Measurements from ENCODE around the gene ZNF787. TPM values are rescaled to one million over a fixed set of nuclear protein-coding genes. Genes with fewer than 3 reads are reported as not detected.
A peak's percentile ranks its signal among the peaks of the same experiment; 100 is the strongest.

The ZNF787 gene
- 33.3 TPM for total RNA-seq (2013)
- polyA plus RNA-seq = 10 to 100 TPM in 1 of 3 donors, 1 to 10 TPM in 2; 1.2 to 16.2 (median 1.8) TPM
- 48.5 and 81.4 TPM in 2 replicates for polyA minus RNA-seq
- 12.2 to 51.5 (median 37.6) reads per million in 11 experiments for total RNA-seq

DNA sequence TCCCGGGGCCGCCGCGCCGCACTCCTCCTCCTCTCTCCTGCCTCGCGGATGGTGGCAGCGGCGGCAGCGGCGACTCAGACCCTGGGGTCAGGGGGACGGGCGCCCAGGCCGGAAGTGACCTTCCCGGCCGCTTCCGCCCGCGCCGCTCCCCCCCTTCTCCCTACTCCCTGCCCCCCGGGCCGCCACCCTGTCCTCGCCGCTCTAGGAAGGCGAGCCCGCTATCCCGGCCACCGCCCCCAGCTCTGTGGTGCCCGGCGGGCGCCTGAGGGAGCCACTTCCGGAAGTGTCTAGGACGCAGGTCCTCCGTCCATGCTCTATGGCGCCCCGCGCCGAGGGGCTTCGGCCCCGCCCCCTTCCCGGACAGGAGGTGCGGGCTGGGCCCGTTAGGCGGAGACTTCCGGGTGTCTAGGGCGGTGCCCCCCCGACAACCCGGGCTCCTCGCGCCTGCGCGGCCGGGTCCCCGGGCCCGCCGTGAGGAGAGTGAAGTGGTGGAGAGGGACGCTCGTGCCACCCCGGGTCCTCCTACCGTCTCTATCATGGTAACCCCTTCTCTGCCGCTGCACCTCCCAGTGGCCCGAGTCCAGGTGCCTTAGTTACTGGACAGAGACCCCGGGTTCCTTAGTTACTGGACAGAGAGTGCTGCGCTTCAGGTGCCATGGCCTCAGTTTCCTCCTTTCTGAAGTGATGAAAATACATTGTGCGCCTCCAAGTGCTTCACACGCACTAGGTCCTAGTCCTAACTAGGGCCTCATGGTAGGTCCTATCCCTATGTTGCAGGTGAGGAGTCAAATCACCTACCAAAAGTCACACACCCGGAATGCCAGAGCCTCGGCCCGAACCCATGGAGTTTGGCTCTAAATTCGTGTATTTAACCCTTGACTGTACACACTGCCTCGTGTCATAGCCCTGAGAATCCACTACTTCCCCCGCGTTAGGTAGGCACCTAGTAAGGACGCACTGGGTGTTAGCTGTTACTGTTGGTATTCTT is at the start of gene ZNF787:
Gene ZNF787 (minus strand): TSS at position 116 of the 988 bp plus-strand sequence. CDS start 18,078 bp downstream, outside the sequence.
- peaks cover 0 to 3% (median 0%) of the 10 kb centered on the region in 7 donors for H3K9me3 Mint-ChIP-seq
- Histone ChIP-seq H3K27me3 (ENCODE audit: control insufficient read depth in 2 of 2, insufficient read depth in 2 of 2, low read length in 2 of 2) (no peaks in the 10 kb centered on the region), H4K20me1 (ENCODE audit: insufficient read depth, low read length) (peaks cover 37% of the 10 kb centered on the region), H3K4me2 (replicated peaks; ENCODE audit: extremely low read depth, low read length, poor library complexity, severe bottlenecking) (peak within 1 kb of the TSS; percentile 79), H3K36me3 (replicated peaks in 1 of 2; ENCODE audit: control insufficient read depth in 1 of 2, insufficient read depth in 2 of 2, low read length in 2 of 2) (peaks cover 0 to 13% of the 10 kb centered on the region in 2 donors), H3K4me1 (ENCODE audit: control insufficient read depth in 1 of 2, insufficient read depth in 2 of 2, low read length in 2 of 2) (peaks cover 31 to 45% of the 10 kb centered on the region in 2 donors), H3K9me3 (replicated peaks in 1 of 2; ENCODE audit: control insufficient read depth in 1 of 2, insufficient read depth in 1 of 2, low read length in 2 of 2) (no peaks in the 10 kb centered on the region), H3K4me3 (replicated peaks in 1 of 3; ENCODE audit: low read depth in 2 of 3, low read length in 3 of 3) (peak within 1 kb of the TSS; percentile 60 to 80 (median 64)), H3K9ac (ENCODE audit: insufficient read depth, low read length, poor library complexity, severe bottlenecking) (peak within 1 kb of the TSS; percentile 92), H3K27ac (ENCODE audit: low read depth in 1 of 2, low read length in 2 of 2) (peak within 1 kb of the TSS; percentile 95 to 96), H2AFZ (ENCODE audit: insufficient read depth, low read depth, low read length, poor library complexity, severe bottlenecking) (peak within 1 kb of the TSS; percentile 75), H3K79me2 (ENCODE audit: insufficient read depth, low read length) (peaks cover 39% of the 10 kb centered on the region)
- peaks cover 38% of the 10 kb centered on the region for H3K4me1 Mint-ChIP-seq
- peaks cover 0 to 2% (median 0%) of the 10 kb centered on the region in 3 donors for H3K27me3 Mint-ChIP-seq (ENCODE audit: low read depth in 3 of 3)
- H3K4me3 Mint-ChIP-seq = peak within 1 kb of the TSS; percentile 84 to 92
- 2% methylated on average over 56 of the region's 74 CpGs for WGBS (ENCODE audit: insufficient coverage)
- DNase-seq = peak; percentile 95 to 97 (median 95)
- intact Hi-C loops (cut with micrococcal nuclease) = loop anchor here (2.0 kb wide), 2 partner anchors 19 to 193 kb away; partner anchors contain the start of genes ZNF444 (in 2 of the 2) and ZSCAN5A (in 1 of the 2)
- TF ChIP-seq, protein P1, sequence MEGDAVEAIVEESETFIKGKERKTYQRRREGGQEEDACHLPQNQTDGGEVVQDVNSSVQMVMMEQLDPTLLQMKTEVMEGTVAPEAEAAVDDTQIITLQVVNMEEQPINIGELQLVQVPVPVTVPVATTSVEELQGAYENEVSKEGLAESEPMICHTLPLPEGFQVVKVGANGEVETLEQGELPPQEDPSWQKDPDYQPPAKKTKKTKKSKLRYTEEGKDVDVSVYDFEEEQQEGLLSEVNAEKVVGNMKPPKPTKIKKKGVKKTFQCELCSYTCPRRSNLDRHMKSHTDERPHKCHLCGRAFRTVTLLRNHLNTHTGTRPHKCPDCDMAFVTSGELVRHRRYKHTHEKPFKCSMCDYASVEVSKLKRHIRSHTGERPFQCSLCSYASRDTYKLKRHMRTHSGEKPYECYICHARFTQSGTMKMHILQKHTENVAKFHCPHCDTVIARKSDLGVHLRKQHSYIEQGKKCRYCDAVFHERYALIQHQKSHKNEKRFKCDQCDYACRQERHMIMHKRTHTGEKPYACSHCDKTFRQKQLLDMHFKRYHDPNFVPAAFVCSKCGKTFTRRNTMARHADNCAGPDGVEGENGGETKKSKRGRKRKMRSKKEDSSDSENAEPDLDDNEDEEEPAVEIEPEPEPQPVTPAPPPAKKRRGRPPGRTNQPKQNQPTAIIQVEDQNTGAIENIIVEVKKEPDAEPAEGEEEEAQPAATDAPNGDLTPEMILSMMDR (IDR thresholded peaks at IDR 0.05) = no peak
- H3K36me3 Mint-ChIP-seq = peaks cover 5 to 21% of the 10 kb centered on the region in 2 donors
- H3K27ac Mint-ChIP-seq = peak within 1 kb of the TSS; percentile 94 to 98 (median 97)

DNA sequence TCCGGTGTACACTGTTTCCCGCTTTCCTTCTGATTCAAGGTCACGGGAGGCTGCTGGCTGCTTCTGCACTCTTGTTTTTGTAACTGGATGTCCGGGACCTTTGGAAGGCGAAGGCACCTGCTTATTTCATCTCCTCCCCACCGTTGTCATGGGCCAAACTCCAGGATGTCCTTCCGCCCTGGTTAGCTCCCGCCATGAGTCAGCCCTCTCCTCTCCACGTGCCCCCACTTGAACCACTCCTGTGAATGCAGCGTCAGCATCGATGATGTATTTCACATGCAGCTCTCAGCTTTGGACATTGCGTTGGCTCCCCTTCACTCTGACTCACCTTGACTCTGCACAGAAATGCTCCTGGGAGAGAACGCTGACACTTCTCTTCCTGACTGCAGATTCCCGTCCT is 49.2 kb upstream of the ZNF787 start:
- Histone ChIP-seq H3K4me1 (ENCODE audit: control insufficient read depth in 1 of 2, insufficient read depth in 2 of 2, low read length in 2 of 2) (no peaks in the 10 kb centered on the region), H3K9ac (ENCODE audit: insufficient read depth, low read length, poor library complexity, severe bottlenecking) (no peak overlapping the region), H2AFZ (ENCODE audit: insufficient read depth, low read depth, low read length, poor library complexity, severe bottlenecking) (no peak overlapping the region), H4K20me1 (ENCODE audit: insufficient read depth, low read length) (no peaks in the 10 kb centered on the region), H3K27me3 (ENCODE audit: control insufficient read depth in 2 of 2, insufficient read depth in 2 of 2, low read length in 2 of 2) (no peaks in the 10 kb centered on the region), H3K27ac (ENCODE audit: low read depth in 1 of 2, low read length in 2 of 2) (no peak overlapping the region), H3K36me3 (replicated peaks in 1 of 2; ENCODE audit: control insufficient read depth in 1 of 2, insufficient read depth in 2 of 2, low read length in 2 of 2) (no peaks in the 10 kb centered on the region), H3K4me2 (replicated peaks; ENCODE audit: extremely low read depth, low read length, poor library complexity, severe bottlenecking) (no peak overlapping the region), H3K4me3 (replicated peaks in 1 of 3; ENCODE audit: low read depth in 2 of 3, low read length in 3 of 3) (no peak overlapping the region), H3K9me3 (replicated peaks in 1 of 2; ENCODE audit: control insufficient read depth in 1 of 2, insufficient read depth in 1 of 2, low read length in 2 of 2) (no peaks in the 10 kb centered on the region), H3K79me2 (ENCODE audit: insufficient read depth, low read length) (no peaks in the 10 kb centered on the region)
- Mint-ChIP-seq H3K4me1 (peaks cover 2% of the 10 kb centered on the region), H3K9me3 (peaks cover 0 to 6% (median 0%) of the 10 kb centered on the region in 7 donors), H3K4me3 (no peak overlapping the region), H3K36me3 (no peaks in the 10 kb centered on the region), H3K27me3 (ENCODE audit: low read depth in 3 of 3) (peaks cover 11 to 25% (median 12%) of the 10 kb centered on the region in 3 donors), H3K27ac (peak overlapping the region in 1 of 7 donors; percentile 38)
- intact Hi-C loops (cut with micrococcal nuclease) = no loop called here
- 78% methylated on average over 13 of the region's 14 CpGs for WGBS (ENCODE audit: insufficient coverage)
- no peak for DNase-seq
- TF ChIP-seq, protein P1 (IDR thresholded peaks at IDR 0.05) = no peak

Measured in CD14-positive monocyte (primary cell).